Activated gamma-delta T cell treated with Interleukin-2 at 50 U/mL for 16 hours (primary cell): ENCODE measurements around the gene MALAT1.
A peak's percentile ranks its signal among the peaks of the same experiment; 100 is the strongest.
"Not testable (repeated sequence)": the region's sequence is repeated elsewhere in the genome, so short reads cannot be mapped to it uniquely, and the experiment has no call there.

ENCODE experiments used
- DNase-seq: peaks from one replicate; pipeline ENCODE4 v3.0.0-alpha.2; 2020

The MALAT1 gene

GRCh38 chr11:65498977-65499712 is at the start of gene MALAT1:
Gene MALAT1, plus strand, starts transcription at chr11:65499045.
- peak; percentile 96 for DNase-seq

GRCh38 chr11:65451301-65451700 is 47.5 kb upstream of the MALAT1 start:
- DNase-seq: not testable (repeated sequence)

- not testable (repeated sequence) for DNase-seq
Observed at GRCh38 chr11:65452259-65452658, 46.6 kb upstream of the MALAT1 start.

GRCh38 chr11:65452806-65453490 is 45.9 kb upstream of the MALAT1 start:
- DNase-seq: no peak

- DNase-seq: no peak
Observed at GRCh38 chr11:65454311-65454695, 44.5 kb upstream of the MALAT1 start.

GRCh38 chr11:65454696-65455456 is 44.0 kb upstream of the MALAT1 start:
- DNase-seq: peak; percentile 76

GRCh38 chr11:65456418-65456817 is 42.4 kb upstream of the MALAT1 start:
- no peak for DNase-seq

- no peak for DNase-seq
Observed at GRCh38 chr11:65459552-65459951, 39.3 kb upstream of the MALAT1 start.

- not testable (repeated sequence) for DNase-seq
Observed at GRCh38 chr11:65465471-65465870, 33.4 kb upstream of the MALAT1 start.

- not testable (repeated sequence) for DNase-seq
Observed at GRCh38 chr11:65467306-65467705, 31.5 kb upstream of the MALAT1 start.

- peak; percentile 50 for DNase-seq
Observed at GRCh38 chr11:65468874-65469333, 29.9 kb upstream of the MALAT1 start.

- DNase-seq: no peak
Observed at GRCh38 chr11:65470433-65471049, 28.3 kb upstream of the MALAT1 start.

- DNase-seq: no peak
Observed at GRCh38 chr11:65471447-65471891, 27.4 kb upstream of the MALAT1 start.

- not testable (repeated sequence) for DNase-seq
Observed at GRCh38 chr11:65472588-65473277, 26.1 kb upstream of the MALAT1 start.

GRCh38 chr11:65473278-65473860 is 25.5 kb upstream of the MALAT1 start:
- DNase-seq: no peak

GRCh38 chr11:65474864-65475263 is 24.0 kb upstream of the MALAT1 start:
- DNase-seq: no peak

GRCh38 chr11:65476632-65477148 is 22.2 kb upstream of the MALAT1 start:
- DNase-seq: no peak

- DNase-seq: peak; percentile 90
Observed at GRCh38 chr11:65477149-65477965, 21.5 kb upstream of the MALAT1 start.

GRCh38 chr11:65478388-65479183 is 20.3 kb upstream of the MALAT1 start:
- DNase-seq: no peak
